ENCODE data around the gene CLEC4G. TPM values are rescaled to one million over a fixed set of nuclear protein-coding genes. Genes with fewer than 3 reads are reported as not detected.

Gene CLEC4G
- total RNA-seq, 2 experiments from 2014 or later: not detected

GRCh38 chr19:7706188-7706954 lies 25.5 kb downstream of the CLEC4G start:
- TF ChIP-seq CTCF (IDR thresholded peaks at IDR 0.05): no peak
- Histone ChIP-seq H3K27me3 (ENCODE audit: control insufficient read depth in 1 of 2, insufficient read depth in 2 of 2, low read length in 2 of 2) (no peaks in the 10 kb centered on the region), H3K4me3 (ENCODE audit: low read length) (peak overlapping the region; percentile 28), H3K27ac (ENCODE audit: low read depth in 1 of 2, low read length in 2 of 2) (peak overlapping the region; percentile 80 to 83), H3K36me3 (ENCODE audit: insufficient read depth, low read length) (no peaks in the 10 kb centered on the region), H3K9me3 (ENCODE audit: control insufficient read depth in 1 of 2, insufficient read depth in 1 of 2, low read length in 2 of 2) (no peaks in the 10 kb centered on the region), H3K4me1 (ENCODE audit: insufficient read depth, low read length) (peaks cover 58% of the 10 kb centered on the region)
- Mint-ChIP-seq H3K4me1 (ENCODE audit: low read depth) (peaks cover 45% of the 10 kb centered on the region), H3K36me3 (ENCODE audit: low read depth) (no peaks in the 10 kb centered on the region), H3K27me3 (no peaks in the 10 kb centered on the region), H3K9me3 (no peaks in the 10 kb centered on the region), H3K4me3 (peak overlapping the region; percentile 78), H3K27ac (peak overlapping the region; percentile 97)
- peak in 1 of 14 experiments; percentile 29 for DNase-seq
- POLR2A ChIA-PET: interaction anchor here (0.8 to 3.1 kb wide), 6 partner anchors 13 to 94 kb away, joined by 3 to 29 read pairs (median 4); partner anchors contain the start of genes PET100, TRAPPC5 and XAB2
- CTCF ChIA-PET: interaction anchor here (0.7 to 1.3 kb wide), 2 partner anchors 26 to 93 kb away, joined by 3 to 7 read pairs; partner anchors contain the start of gene TRAPPC5
- intact Hi-C loops (cut with DNase I, micrococcal nuclease): no loop called here
- ATAC-seq (ENCODE audit: poor library complexity): no peak

GRCh38 chr19:7705387-7706187 lies 26.3 kb downstream of the CLEC4G start:
- CTCF ChIA-PET: interaction anchor here (1.3 kb wide), 1 partner anchor 25 kb away, joined by 7 read pairs; the partner anchor contains the start of gene TRAPPC5
- peak; percentile 95 for ATAC-seq (ENCODE audit: poor library complexity)
- Mint-ChIP-seq H3K27ac (peak overlapping the region; percentile 97), H3K36me3 (ENCODE audit: low read depth) (no peaks in the 10 kb centered on the region), H3K9me3 (no peaks in the 10 kb centered on the region), H3K27me3 (no peaks in the 10 kb centered on the region), H3K4me3 (peak overlapping the region; percentile 78), H3K4me1 (ENCODE audit: low read depth) (peaks cover 45% of the 10 kb centered on the region)
- Histone ChIP-seq H3K4me3 (ENCODE audit: low read length) (peak overlapping the region; percentile 28), H3K27me3 (ENCODE audit: control insufficient read depth in 1 of 2, insufficient read depth in 2 of 2, low read length in 2 of 2) (no peaks in the 10 kb centered on the region), H3K36me3 (ENCODE audit: insufficient read depth, low read length) (no peaks in the 10 kb centered on the region), H3K27ac (ENCODE audit: low read depth in 1 of 2, low read length in 2 of 2) (peak overlapping the region; percentile 80 to 83), H3K4me1 (ENCODE audit: insufficient read depth, low read length) (peaks cover 57% of the 10 kb centered on the region), H3K9me3 (ENCODE audit: control insufficient read depth in 1 of 2, insufficient read depth in 1 of 2, low read length in 2 of 2) (no peaks in the 10 kb centered on the region)
- peak; percentile 56 to 92 (median 72) for DNase-seq
- TF ChIP-seq CTCF (IDR thresholded peaks at IDR 0.05): no peak
- POLR2A ChIA-PET: interaction anchor here (0.5 to 3.1 kb wide), 9 partner anchors 9 to 808 kb away, joined by 3 to 29 read pairs (median 4); partner anchors contain the start of genes PET100, TRAPPC5, XAB2 and ZNF414
- intact Hi-C loops (cut with DNase I, micrococcal nuclease): loop anchor here in 1 of 2 experiments (2.0 kb wide), 1 partner anchor 13 kb away; no protein-coding TSS in a partner anchor
